ENCODE data around the gene NUB1.
"Not testable (repeated sequence)": the region's sequence is repeated elsewhere in the genome, so short reads cannot be mapped to it uniquely, and the experiment has no call there.

NUB1 gene

DNA sequence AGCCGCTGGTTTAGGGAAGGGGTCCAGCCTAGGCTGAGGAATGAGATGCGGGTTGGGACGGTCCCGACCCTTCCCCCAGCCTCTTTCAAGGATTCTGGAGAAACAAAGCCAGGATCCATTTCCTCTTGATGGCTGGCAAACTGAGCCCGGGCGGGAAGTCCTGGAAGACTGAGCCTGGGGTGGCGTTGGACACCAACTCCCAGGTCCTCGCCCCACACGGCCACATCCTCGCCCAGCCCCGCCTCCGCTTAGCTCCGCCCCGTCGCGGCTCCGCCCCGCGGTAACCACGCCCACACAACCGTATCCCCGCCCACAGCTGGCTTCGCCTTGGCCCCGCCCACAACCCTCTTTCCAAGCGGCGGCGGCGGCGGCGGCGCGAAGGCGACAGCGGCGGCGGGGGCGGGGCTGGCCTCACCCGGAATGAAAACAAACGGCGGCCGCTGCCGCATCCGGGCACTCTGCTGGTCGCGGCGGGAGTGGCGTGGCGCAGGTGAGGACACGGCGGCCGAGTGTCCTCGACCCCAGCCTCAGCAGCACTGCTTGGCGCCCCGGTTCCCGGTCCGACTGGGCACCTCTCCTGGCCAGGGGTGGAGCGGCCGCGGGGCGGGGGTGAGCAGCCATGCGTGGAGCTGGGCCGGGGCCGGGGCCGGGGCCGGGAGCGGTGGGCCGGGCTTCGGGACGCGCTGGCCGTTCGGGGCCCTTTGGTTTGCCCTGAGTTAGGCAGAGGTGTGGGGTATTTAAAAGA lies at the start of gene NUB1:
Gene NUB1, plus strand, starts transcription at position 456 of the 745 bp plus-strand sequence. CDS start 3,538 bp downstream, outside the sequence.
- peak; percentile 99 for DNase-seq

GRCh38 chr7:151292850-151293249 lies 48.8 kb upstream of the NUB1 start:
- DNase-seq = no peak

DNA sequence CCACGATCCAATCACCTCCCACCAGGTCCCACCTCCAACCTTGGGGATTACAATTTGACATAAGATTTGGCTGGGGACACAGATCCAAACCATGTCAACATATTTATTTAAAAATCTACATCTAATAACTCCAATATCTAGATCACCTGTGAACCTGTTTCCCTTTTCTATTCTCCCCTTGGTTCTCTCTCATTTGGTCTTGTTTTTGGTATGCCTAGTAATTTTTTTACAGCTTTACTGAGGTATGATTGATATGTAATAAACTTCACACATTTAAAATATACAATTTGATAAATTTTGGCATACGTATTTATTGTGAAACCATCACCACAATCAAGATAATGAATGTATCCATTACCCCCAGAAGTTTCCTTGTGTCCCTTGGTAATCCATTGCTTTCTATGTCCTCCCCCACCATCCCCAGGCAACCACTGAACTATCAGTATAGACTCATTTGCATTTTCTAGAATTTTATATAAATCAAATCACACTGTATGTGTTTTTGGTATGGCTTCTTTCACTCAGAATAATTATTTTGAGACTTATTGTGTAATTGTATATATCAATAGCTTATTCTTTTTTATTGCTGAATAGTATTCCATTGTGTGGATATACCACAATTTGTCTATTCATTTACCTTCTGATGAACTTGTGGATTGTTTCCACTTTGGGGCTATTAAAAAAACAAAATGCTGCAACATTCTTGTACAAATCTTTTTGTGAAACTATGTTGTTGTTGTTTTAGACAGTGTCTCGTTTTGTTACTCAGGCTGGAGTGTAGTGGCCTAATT lies 45.2 kb upstream of the NUB1 start:
- DNase-seq = no peak

GRCh38 chr7:151298765-151299164 lies 42.8 kb upstream of the NUB1 start:
- no peak for DNase-seq

DNA sequence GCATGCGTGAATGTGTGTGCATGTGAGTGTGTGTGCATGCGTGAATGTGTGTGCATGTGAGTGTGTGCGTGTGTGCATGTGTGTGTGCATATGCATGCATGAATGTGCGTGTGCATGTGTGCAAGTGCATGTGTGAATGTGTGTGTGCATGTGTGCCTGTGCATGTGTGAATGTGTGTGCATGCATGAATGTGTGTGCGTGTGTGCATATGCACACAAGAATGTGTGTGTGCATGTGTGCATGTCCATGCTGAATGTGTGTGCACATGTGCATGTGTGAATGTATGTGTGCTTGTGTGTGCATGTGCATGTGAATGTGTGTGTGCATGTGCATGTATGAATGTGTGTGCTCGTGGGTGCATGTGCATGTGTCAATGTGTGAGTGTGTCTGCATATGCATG lies 42.1 kb upstream of the NUB1 start:
- DNase-seq = no peak

DNA sequence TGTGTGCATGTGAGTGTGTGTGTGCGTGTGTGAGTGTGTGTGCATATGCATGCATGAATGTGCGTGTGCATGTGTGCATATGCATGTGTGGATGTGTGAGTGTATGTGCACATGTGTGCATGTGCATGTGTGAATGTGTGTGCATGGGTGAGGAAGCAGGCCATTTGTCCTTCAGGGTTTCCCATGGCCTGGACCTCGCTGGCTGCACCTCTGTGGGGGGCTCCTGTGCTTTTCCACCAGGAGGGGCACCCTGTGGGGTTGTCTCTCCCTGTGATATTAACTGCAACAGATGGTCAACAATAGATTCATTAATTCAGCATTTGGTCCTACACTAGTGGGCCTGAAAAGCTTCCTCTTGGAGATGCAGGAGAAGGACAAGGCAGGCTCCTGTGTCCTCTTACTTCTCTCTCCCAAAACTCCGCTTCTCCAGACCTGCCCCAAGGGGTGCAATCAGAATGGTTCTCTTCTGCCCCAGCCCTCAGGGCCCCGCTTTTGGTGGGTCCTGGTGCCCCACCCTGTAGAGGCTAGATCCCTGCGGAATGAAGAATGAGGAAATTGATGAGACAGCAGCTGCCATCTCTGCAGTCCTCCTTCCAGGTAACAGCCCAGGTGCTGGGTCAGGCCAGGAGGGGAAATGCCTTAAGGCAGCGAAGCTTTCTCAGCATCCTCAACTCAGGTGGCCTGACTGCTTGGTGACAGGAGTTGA lies 41.5 kb upstream of the NUB1 start:
- DNase-seq = no peak

DNA sequence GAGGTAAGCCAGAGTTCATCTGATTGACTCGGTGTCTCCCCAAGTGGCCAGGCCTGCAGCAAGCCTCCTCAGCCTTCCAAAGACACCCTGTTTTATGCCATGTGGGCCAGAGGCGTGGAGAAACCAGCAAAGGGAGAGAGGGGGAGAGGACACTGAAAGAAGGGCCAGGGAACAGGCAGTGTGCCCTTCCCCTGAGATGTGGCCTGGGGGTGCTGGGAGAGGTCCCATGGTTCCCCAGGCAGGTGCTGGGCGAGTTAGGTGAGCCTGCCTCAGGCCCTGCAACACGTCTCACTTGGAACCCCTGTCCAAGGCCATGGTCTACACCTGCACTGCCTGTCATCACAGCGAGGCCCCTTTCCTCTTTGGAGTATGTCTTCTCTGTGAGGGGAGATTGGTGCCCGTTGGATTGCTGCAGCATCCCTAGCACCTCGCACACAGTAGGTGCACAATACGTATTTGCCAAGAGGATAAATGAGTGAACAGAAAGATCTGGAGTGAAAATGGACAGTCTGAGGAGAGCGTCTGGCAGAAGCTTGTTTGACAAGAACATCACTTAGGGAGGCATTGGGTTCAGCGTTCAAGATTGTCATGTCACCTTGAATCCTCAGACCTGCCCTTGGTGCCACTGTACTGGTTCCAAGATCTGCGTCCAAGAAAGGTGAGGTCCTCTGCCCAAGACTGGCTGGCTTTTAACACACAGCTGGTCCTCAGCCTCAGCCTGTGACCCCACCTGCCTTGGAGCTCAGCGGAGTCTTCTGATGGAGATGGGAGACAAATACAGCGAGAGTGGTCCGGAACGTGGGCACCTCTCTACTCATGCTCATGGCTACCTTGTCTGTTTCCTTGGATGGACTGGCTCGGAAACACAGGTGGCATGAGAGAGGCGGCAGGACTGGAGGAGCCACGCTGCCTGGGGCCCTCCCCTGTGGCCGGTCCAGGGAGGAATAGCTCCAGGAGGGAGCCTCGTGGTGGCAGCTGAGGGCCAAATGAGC lies 39.8 kb upstream of the NUB1 start:
- no peak for DNase-seq

DNA sequence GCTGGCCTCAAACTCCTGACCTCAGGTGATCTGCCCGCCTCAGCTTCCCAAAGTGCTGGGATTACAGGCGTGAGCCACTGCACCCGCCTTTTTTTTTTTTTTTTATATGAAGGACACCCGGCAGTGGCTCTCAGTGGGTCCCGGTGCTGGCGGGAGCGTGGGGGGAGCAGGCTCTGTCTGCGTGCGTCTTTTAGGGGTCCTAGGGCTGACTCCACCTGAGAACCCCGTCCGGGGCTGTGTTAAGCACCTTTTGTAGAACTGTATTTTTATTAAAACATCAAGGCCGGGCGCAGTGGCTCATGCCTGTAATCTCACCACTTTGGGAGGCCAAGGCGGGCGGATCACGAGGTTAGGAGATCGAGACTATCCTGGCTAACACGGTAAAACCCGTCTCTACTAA lies 37.4 kb upstream of the NUB1 start:
- DNase-seq = not testable (repeated sequence)

DNA sequence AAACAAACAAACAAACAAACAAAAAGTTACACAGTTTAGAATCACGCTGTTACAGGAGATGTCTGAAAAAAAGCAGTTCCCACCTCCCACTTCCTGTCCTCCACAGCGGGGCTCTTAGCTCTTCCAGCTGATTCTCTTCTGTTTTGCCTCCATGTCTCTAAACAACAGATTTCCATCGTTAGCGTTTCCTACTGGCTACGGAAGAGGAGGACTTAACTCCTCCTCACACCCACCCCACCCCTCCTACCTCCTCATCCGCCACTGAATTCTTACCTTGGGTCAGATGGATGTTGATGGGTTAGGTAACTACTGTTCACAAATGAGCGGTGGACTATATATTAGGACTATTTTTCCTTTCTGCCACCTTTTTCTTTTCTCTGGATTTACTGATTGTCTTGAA lies 36.8 kb upstream of the NUB1 start:
- no peak for DNase-seq

DNA sequence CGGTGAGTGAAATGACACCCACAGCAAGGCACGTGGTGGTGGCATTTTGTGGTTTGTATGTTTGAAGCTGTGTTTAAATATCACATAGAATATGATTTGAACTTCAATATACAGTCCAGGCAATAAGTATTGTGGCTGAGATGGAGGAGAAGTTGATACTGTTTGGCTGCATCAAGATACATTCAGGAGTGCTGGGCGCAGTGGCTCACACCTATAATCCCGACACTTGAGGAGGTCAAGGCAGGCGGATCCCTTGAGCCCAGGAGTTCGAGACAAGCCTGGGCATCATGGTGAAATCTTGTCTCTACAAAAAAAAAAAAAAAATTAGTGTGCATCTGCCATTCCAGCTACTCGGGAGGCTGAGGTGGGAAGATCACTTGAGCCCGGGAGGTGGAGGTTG lies 35.2 kb upstream of the NUB1 start:
- DNase-seq = no peak

DNA sequence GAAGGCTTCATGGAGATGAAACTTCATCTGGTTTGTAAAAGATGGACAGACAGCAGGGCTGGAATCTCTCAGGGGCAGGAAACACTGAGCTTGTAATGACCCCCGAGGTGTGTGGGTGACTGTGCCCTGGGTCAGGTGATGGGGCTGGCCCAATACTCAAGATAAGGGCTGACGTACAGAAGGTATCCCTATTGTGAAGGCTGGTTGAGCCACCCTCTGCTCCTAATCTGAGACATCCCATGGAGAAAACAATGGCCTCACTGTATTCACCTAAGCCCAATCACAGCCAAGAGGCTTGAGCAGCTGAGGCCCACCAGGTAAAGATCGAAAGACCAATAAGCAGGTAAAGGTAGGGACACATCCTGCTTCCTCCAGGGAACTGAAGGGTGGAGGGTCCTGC lies 34.8 kb upstream of the NUB1 start:
- DNase-seq = no peak

GRCh38 chr7:151307536-151307935 lies 34.1 kb upstream of the NUB1 start:
- DNase-seq = no peak

- no peak for DNase-seq
Measured at GRCh38 chr7:151308256-151308655, 33.4 kb upstream of the NUB1 start.

DNA sequence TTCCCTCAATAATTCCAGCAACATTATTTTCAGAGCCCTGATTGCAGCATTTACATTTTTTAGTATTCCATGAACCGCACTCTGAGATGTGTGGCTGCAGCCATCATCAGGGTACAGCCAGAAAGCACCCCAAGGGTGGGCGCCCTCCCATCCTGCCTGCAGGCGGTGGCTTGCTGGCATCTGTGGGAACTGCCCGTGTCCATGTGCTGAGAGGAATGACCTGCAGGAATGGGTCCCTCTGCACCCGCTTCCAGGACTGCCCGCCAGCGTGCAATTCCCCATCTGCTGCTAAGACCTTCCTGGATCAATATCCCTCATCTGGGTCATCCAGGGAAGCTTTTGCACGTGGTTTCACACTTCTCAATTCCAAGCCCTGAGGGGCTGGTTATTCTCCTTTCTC lies 32.8 kb upstream of the NUB1 start:
- DNase-seq = no peak

- DNase-seq = no peak
Measured at GRCh38 chr7:151309311-151309710, 32.3 kb upstream of the NUB1 start.

GRCh38 chr7:151310578-151310977 lies 31.0 kb upstream of the NUB1 start:
- no peak for DNase-seq

DNA sequence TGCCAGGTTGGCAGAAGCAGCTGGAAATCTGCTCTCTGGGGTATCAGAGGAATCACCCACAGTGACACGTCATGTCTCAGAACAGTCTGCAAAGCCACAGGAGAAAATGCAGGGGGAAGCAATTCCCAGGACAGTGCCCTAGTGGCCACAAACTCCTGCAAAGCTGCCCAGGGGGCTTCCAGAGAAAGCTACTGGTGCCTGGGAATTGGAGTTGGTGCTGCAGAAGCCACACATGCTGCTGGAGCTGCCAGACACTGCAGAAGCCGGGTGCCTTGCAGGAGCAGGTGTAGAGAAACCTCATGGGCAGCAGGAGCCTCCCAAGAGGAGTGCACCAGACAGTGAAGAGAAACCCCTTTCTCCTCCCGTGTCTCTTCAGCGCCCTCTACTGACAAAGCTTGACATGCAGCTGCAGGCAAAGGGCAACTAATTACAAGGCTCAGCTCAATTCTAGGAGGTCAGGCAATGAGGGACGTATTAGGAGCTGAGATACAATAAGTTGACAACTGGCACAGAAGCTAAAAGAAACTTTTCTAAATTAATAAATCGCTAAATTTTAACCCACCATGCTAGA lies 30.2 kb upstream of the NUB1 start:
- no peak for DNase-seq

- DNase-seq = no peak
Measured at GRCh38 chr7:151312356-151312755, 29.3 kb upstream of the NUB1 start.

- DNase-seq = no peak
Measured at GRCh38 chr7:151312831-151313809, 28.5 kb upstream of the NUB1 start.

DNA sequence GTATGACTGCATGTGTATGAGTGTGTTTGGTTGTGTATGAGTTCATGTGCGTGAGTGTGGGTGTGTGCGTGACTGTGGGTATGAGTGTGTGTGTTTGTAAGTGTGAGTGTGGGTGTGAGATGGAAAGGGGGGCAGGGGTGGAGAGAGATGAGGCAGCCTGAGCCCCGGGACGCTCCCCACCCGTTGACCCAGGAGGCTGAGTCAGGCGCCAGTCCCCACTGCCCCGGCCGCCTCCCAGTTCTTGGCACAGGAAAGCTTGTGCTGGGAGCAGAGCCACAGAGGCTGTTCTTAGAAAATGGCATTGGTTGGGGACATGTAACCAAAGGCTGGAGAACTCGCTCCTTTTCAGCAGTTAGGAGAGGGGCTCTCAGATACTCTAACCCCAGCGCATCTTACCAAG lies 27.8 kb upstream of the NUB1 start:
- DNase-seq = no peak

GRCh38 chr7:151314401-151314800 lies 27.2 kb upstream of the NUB1 start:
- no peak for DNase-seq
